ENCODE data around the gene PRM2.

DNA sequence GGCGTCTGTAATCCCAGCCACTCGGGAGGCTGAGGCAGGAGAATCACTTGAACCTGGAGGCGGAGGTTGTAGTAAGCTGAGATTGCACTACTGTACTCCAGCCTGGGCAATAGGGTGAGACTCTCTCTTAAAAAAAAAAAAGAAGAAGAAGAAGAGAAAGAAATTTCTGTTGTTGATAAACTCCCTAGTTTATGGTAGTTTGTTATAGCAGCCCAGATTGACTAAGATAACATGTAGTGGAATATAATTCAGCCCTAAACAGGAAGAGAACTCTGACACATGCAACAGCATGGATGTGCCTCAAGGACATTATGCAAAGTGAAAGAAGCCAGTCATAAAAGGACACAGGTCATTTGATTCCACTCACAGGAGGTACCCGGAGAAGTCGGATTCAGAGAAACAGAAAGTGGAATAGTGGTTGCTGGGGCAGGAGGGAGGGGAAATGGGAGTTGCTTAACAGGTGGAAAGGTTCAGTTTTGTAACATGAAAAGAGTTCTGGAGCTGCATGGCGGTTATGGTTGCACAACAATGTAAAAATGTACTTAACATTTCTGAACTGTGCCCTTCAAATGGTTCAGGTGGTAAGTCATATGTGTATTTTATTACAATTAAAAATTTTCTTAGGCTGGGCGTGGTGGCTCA is 30.8 kb upstream of the PRM2 start:
- TF ChIP-seq POLR2A (IDR thresholded peaks at IDR 0.05; ENCODE audit: low read depth, low read length), result no peak
- no peak for TF ChIP-seq JUN (IDR thresholded peaks at IDR 0.05; ENCODE audit: borderline replicate concordance, insufficient read depth, insufficient read length, low read depth)
- TF ChIP-seq, protein P1, sequence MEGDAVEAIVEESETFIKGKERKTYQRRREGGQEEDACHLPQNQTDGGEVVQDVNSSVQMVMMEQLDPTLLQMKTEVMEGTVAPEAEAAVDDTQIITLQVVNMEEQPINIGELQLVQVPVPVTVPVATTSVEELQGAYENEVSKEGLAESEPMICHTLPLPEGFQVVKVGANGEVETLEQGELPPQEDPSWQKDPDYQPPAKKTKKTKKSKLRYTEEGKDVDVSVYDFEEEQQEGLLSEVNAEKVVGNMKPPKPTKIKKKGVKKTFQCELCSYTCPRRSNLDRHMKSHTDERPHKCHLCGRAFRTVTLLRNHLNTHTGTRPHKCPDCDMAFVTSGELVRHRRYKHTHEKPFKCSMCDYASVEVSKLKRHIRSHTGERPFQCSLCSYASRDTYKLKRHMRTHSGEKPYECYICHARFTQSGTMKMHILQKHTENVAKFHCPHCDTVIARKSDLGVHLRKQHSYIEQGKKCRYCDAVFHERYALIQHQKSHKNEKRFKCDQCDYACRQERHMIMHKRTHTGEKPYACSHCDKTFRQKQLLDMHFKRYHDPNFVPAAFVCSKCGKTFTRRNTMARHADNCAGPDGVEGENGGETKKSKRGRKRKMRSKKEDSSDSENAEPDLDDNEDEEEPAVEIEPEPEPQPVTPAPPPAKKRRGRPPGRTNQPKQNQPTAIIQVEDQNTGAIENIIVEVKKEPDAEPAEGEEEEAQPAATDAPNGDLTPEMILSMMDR (IDR thresholded peaks at IDR 0.05; ENCODE audit: extremely low read depth in 1 of 2, insufficient read depth in 1 of 2, low read depth in 1 of 2, low read length in 2 of 2), result no peak
- no peak for TF ChIP-seq FOS (IDR thresholded peaks at IDR 0.05; ENCODE audit: borderline replicate concordance, insufficient read depth, low read length)
- no peak for TF ChIP-seq EZH2 (IDR thresholded peaks at IDR 0.05; ENCODE audit: borderline replicate concordance, low read depth, low read length, severe bottlenecking)

Data from endothelial cell of umbilical vein (primary cell).